ENCODE data around the gene CPNE5.

Gene CPNE5

GRCh38 chr6:36692220-36692619 is 147.0 kb downstream of the CPNE5 start:
- no peaks in the 10 kb centered on the region for H3K9me3 ChIP-seq
- intact Hi-C loops (cut with DNase I; ENCODE audit: low total_unique reads): no loop called here
- H3K27me3 ChIP-seq: no peaks in the 10 kb centered on the region
- H3K27ac ChIP-seq: peak overlapping the region in 1 of 2 donors; percentile 47
- DNase-seq: no peak
- H3K36me3 ChIP-seq: peaks cover 7 to 12% (median 8%) of the 10 kb centered on the region in 3 donors
- TF ChIP-seq CTCF (IDR thresholded peaks at IDR 0.05): no peak
- H3K4me3 ChIP-seq: no peak overlapping the region
- H3K4me1 ChIP-seq: peaks cover 0 to 13% (median 9%) of the 10 kb centered on the region in 4 donors

- Histone ChIP-seq H3K9me3 (no peaks in the 10 kb centered on the region), H3K36me3 (peaks cover 13 to 18% (median 14%) of the 10 kb centered on the region in 3 donors), H3K27me3 (no peaks in the 10 kb centered on the region), H3K27ac (no peak overlapping the region), H3K4me1 (peaks cover 0 to 13% (median 9%) of the 10 kb centered on the region in 4 donors), H3K4me3 (no peak overlapping the region)
- DNase-seq: peak in 1 of 2 donors; percentile 23
- TF ChIP-seq CTCF (IDR thresholded peaks at IDR 0.05): no peak
- intact Hi-C loops (cut with DNase I; ENCODE audit: low total_unique reads): no loop called here
Measured at GRCh38 chr6:36691612-36692011, 147.6 kb downstream of the CPNE5 start.

DNA sequence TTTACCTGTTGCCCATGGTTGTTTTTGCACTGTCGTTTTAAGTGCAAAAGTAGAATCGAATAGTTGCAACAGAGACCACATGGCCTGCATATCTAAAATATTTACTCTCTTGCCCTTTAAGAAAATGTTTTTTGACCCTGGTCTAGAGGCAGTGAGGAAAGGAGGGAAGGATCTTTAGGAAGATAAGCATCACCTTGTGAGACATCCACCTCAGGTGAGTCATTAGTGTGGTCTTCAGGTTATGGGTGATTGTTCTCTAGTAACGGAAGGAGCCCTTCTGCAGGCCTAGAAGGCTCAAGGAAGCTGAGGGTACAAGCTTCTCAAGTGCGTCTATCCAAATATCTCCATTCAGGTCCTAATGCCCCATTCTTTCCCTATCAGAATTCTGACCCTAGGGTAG is 148.2 kb downstream of the CPNE5 start:
- peak in 1 of 2 donors; percentile 6 for DNase-seq
- TF ChIP-seq CTCF (IDR thresholded peaks at IDR 0.05): no peak
- Histone ChIP-seq H3K36me3 (peaks cover 19 to 24% (median 20%) of the 10 kb centered on the region in 3 donors), H3K4me3 (no peak overlapping the region), H3K27me3 (no peaks in the 10 kb centered on the region), H3K4me1 (peaks cover 0 to 13% (median 9%) of the 10 kb centered on the region in 4 donors), H3K27ac (no peak overlapping the region), H3K9me3 (no peaks in the 10 kb centered on the region)
- intact Hi-C loops (cut with DNase I; ENCODE audit: low total_unique reads): no loop called here

All from tibial artery (tissue), 4 donors.